GM21717 (cell line): Measurements from ENCODE around the gene GASK1A.

Source experiments
- ATAC-seq: cut with Tn5 transposase; IDR thresholded peaks from one replicate; pipeline ENCODE4 v1.9.1; 2021; ENCODE audit warnings: mild to moderate bottlenecking, moderate library complexity; ENCODE audit not compliant: unreplicated experiment

The GASK1A gene

GRCh38 chr3:43012174-43012573 is 33.1 kb downstream of the GASK1A start:
- ATAC-seq = no peak

GRCh38 chr3:43013256-43013655 is 34.1 kb downstream of the GASK1A start:
- ATAC-seq = no peak

GRCh38 chr3:43013743-43014155 is 34.6 kb downstream of the GASK1A start:
- no peak for ATAC-seq

- ATAC-seq = no peak
Observed at GRCh38 chr3:43014241-43014640, 35.1 kb downstream of the GASK1A start.

GRCh38 chr3:43014956-43015355 is 35.8 kb downstream of the GASK1A start:
- ATAC-seq = no peak

- ATAC-seq = no peak
Observed at GRCh38 chr3:43015572-43015971, 36.5 kb downstream of the GASK1A start.

GRCh38 chr3:43015991-43016865 is 37.1 kb downstream of the GASK1A start:
- no peak for ATAC-seq

- ATAC-seq = no peak
Observed at GRCh38 chr3:43017004-43017403, 37.9 kb downstream of the GASK1A start.

GRCh38 chr3:43017593-43018195 is 38.6 kb downstream of the GASK1A start:
- no peak for ATAC-seq

- ATAC-seq = no peak
Observed at GRCh38 chr3:43018246-43018645, 39.1 kb downstream of the GASK1A start.

GRCh38 chr3:43019006-43019809 is 40.1 kb downstream of the GASK1A start:
- ATAC-seq = no peak

GRCh38 chr3:43019826-43020225 is 40.7 kb downstream of the GASK1A start:
- ATAC-seq = no peak

- no peak for ATAC-seq
Observed at GRCh38 chr3:43021186-43021585, 42.1 kb downstream of the GASK1A start.

GRCh38 chr3:43022121-43022520 is 43.0 kb downstream of the GASK1A start:
- ATAC-seq = no peak

- no peak for ATAC-seq
Observed at GRCh38 chr3:43023066-43023465, 44.0 kb downstream of the GASK1A start.

- ATAC-seq = no peak
Observed at GRCh38 chr3:43023746-43024145, 44.6 kb downstream of the GASK1A start.

- no peak for ATAC-seq
Observed at GRCh38 chr3:43024181-43024885, 45.2 kb downstream of the GASK1A start.

- no peak for ATAC-seq
Observed at GRCh38 chr3:43025423-43025822, 46.3 kb downstream of the GASK1A start.

GRCh38 chr3:43028001-43028400 is 48.9 kb downstream of the GASK1A start:
- ATAC-seq = no peak

GRCh38 chr3:43028678-43029490 is 49.8 kb downstream of the GASK1A start:
- ATAC-seq = no peak
